IMR-90 (cell line): ENCODE measurements around the gene STARD13. TPM values are rescaled to one million over a fixed set of nuclear protein-coding genes. Genes with fewer than 3 reads are reported as not detected.

Experiments
- ATAC-seq: fragments of 200-7000 bp; cut with Tn5 transposase; 2 replicates; pipeline ENCODE4 v1.9.1; 2020; ENCODE audit warnings: low read depth, mild to moderate bottlenecking, moderate library complexity
- BruUV-seq: library from RNA; stranded (reverse); fragments of 400-500 nt; replicated peaks from 2 replicates; lab custom pipeline; 2021; lab: Mats Ljungman, UMichigan
- CTCF ChIA-PET: fragments of 300-600 bp; formaldehyde crosslinking; extraction: SDS; loops from one replicate; lab custom pipeline; 2021; ENCODE audit warnings: antibody characterized with exemption; lab: Yijun Ruan, JAX
- POLR2A ChIA-PET: fragments of 300-600 bp; sonication (Branson Sonifier 250); formaldehyde crosslinking; loops from one replicate; lab custom pipeline; 2022; ENCODE audit warnings: antibody characterized with exemption; ENCODE audit not compliant: unreplicated experiment; lab: Charles Lee
- DNase-seq: peaks from one replicate; pipeline ENCODE4 v3.0.0; 2013
- H2AFZ ChIP-seq: replicated peaks from 2 replicates; pipeline ENCODE3; 2013; ENCODE audit warnings: low read length, mild to moderate bottlenecking; ENCODE audit not compliant: poor library complexity
- H2AK5ac ChIP-seq: 2 replicates; pipeline ENCODE4 v1.6.1; 2013; ENCODE audit warnings: low read depth, low read length, inconsistent platforms
- H2AK9ac ChIP-seq: replicated peaks from 2 replicates; pipeline ENCODE3; 2013; ENCODE audit warnings: mild to moderate bottlenecking, low read depth, low read length, moderate library complexity; ENCODE audit not compliant: poor library complexity
- H2BK120ac ChIP-seq: 2 replicates; pipeline ENCODE4 v1.6.1; 2013; ENCODE audit warnings: low read depth, low read length, inconsistent platforms
- H2BK15ac ChIP-seq: 3 replicates; pipeline ENCODE4 v1.6.1; 2013; ENCODE audit warnings: low read depth, low read length, inconsistent platforms
- H2BK20ac ChIP-seq: 2 replicates; pipeline ENCODE4 v1.6.1; 2013; ENCODE audit warnings: low read depth, mild to moderate bottlenecking, inconsistent platforms, low read length, moderate library complexity
- H2BK5ac ChIP-seq: 2 replicates; pipeline ENCODE4 v1.6.1; 2013; ENCODE audit warnings: mild to moderate bottlenecking, low read depth, low read length, inconsistent platforms; ENCODE audit not compliant: poor library complexity, severe bottlenecking
- H3K14ac ChIP-seq: replicated peaks from 2 replicates; pipeline ENCODE4 v1.6.1; 2013; ENCODE audit warnings: low read depth, low read length, inconsistent platforms
- H3K18ac ChIP-seq: 2 replicates; pipeline ENCODE4 v1.6.1; 2013; ENCODE audit warnings: low read depth, low read length, control low read depth
- H3K23ac ChIP-seq: 2 replicates; pipeline ENCODE4 v1.6.1; 2013; ENCODE audit warnings: low read depth, low read length, inconsistent platforms
- H3K27ac ChIP-seq: 2 replicates; pipeline ENCODE4 v1.5.1; 2013; ENCODE audit warnings: mild to moderate bottlenecking, control low read depth, low read length; ENCODE audit not compliant: insufficient read depth
- H3K27me3 ChIP-seq: 2 replicates; pipeline ENCODE4 v1.6.1; 2013; ENCODE audit warnings: low read length; ENCODE audit not compliant: control insufficient read depth, insufficient read depth
- H3K36me3 ChIP-seq: 2 replicates; pipeline ENCODE4 v1.6.1; 2013; ENCODE audit warnings: low read length, mixed read lengths; ENCODE audit not compliant: control insufficient read depth, insufficient read depth
- H3K4ac ChIP-seq: 2 replicates; pipeline ENCODE4 v1.6.1; 2013; ENCODE audit warnings: low read depth, low read length, inconsistent platforms
- H3K4me1 ChIP-seq: 2 replicates; pipeline ENCODE4 v1.6.1; 2013; ENCODE audit warnings: low read length, mixed read lengths; ENCODE audit not compliant: control insufficient read depth, insufficient read depth
- H3K4me2 ChIP-seq: 2 replicates; pipeline ENCODE4 v1.6.1; 2013; ENCODE audit warnings: low read depth, mild to moderate bottlenecking, control low read depth, low read length, moderate library complexity
- H3K4me3 ChIP-seq: 2 replicates; pipeline ENCODE4 v1.5.1; 2013; ENCODE audit warnings: low read depth, mild to moderate bottlenecking, control low read depth, low read length, moderate library complexity; ENCODE audit not compliant: insufficient read depth
- H3K56ac ChIP-seq: 2 replicates; pipeline ENCODE4 v1.6.1; 2013; ENCODE audit warnings: low read length, inconsistent platforms; ENCODE audit not compliant: insufficient read depth; ENCODE audit errors: extremely low read depth
- H3K79me1 ChIP-seq, 2 experiments: 2 replicates each; pipeline ENCODE4 v1.6.1; 2013; ENCODE audit warnings: low read length in 2 of 2, inconsistent platforms in 1 of 2, low read depth in 1 of 2
- H3K9ac ChIP-seq: 2 replicates; pipeline ENCODE4 v1.6.1; 2013; ENCODE audit warnings: low read depth, low read length, control low read depth
- H3K9me1 ChIP-seq: 2 replicates; pipeline ENCODE4 v1.6.1; 2013; ENCODE audit warnings: low read length, inconsistent platforms; ENCODE audit not compliant: insufficient read depth
- H3K9me3 ChIP-seq: 2 replicates; pipeline ENCODE4 v1.6.1; 2013; ENCODE audit warnings: low read length; ENCODE audit not compliant: control insufficient read depth, insufficient read depth
- H4K20me1 ChIP-seq: 2 replicates; pipeline ENCODE4 v1.6.1; 2013; ENCODE audit warnings: low read length, inconsistent platforms; ENCODE audit not compliant: insufficient read depth
- H4K5ac ChIP-seq: 2 replicates; pipeline ENCODE4 v1.6.1; 2013; ENCODE audit warnings: mild to moderate bottlenecking, low read depth, low read length, control low read depth
- H4K8ac ChIP-seq, 2 experiments: 2 replicates each; pipeline ENCODE4 v1.6.1; 2013; ENCODE audit warnings: low read depth in 2 of 2, low read length in 2 of 2, control low read depth in 1 of 2, inconsistent platforms in 1 of 2
- H4K91ac ChIP-seq: 2 replicates; pipeline ENCODE4 v1.6.1; 2013; ENCODE audit warnings: low read depth, low read length, inconsistent platforms; ENCODE audit not compliant: insufficient read depth
- BHLHE40 ChIP-seq: fragments of 150-350 bp; IDR thresholded peaks from 2 replicates; pipeline ENCODE4 v1.6.1; 2016; ENCODE audit warnings: mild to moderate bottlenecking, low read depth, low read length
- CEBPB ChIP-seq: IDR thresholded peaks from 2 replicates; pipeline ENCODE4 v1.6.1; 2012; ENCODE audit warnings: low read depth, low read length, improper control_type of control experiment
- FOS ChIP-seq: fragments of 150-350 bp; IDR thresholded peaks from 2 replicates; pipeline ENCODE4 v1.6.1; 2016; ENCODE audit warnings: low read depth, low read length
- MAFK ChIP-seq: IDR thresholded peaks from 2 replicates; pipeline ENCODE4 v1.6.1; 2012; ENCODE audit warnings: low read depth, low read length, improper control_type of control experiment
- MAZ ChIP-seq: IDR thresholded peaks from 2 replicates; pipeline ENCODE4 v1.6.1; 2012; ENCODE audit warnings: low read depth, mild to moderate bottlenecking, low read length, improper control_type of control experiment, moderate library complexity, borderline replicate concordance
- MXI1 ChIP-seq: IDR thresholded peaks from 2 replicates; pipeline ENCODE4 v1.6.1; 2012; ENCODE audit warnings: low read depth, mild to moderate bottlenecking, low read length, moderate library complexity, borderline replicate concordance
- RFX5 ChIP-seq: IDR thresholded peaks from 2 replicates; pipeline ENCODE4 v1.8.0; 2012; ENCODE audit warnings: low read depth, mild to moderate bottlenecking, low read length, moderate library complexity
- SMC3 ChIP-seq: fragments of 150-350 bp; IDR thresholded peaks from 2 replicates; pipeline ENCODE4 v1.6.1; 2016; ENCODE audit warnings: low read depth, mild to moderate bottlenecking, antibody characterized with exemption, low read length, moderate library complexity
- WGBS, 2 experiments: methylation state at CpG; one replicate each; pipeline versions ENCODE4 v1.1.5 to v1.1.7; 2013; ENCODE audit warnings: missing lambda C conversion rate in 2 of 2; ENCODE audit not compliant: insufficient read length in 1 of 2; ENCODE audit errors: extremely low coverage in 2 of 2; 5-methylcytosine and 5-hydroxymethylcytosine counted together
- dilution Hi-C: fragments of 300-500 bp; cut with HindIII; formaldehyde crosslinking; loops from one replicate; pipeline ENCODE4 v1.14.3; 2018; ENCODE audit warnings: low sequenced_read_pairs; ENCODE audit not compliant: unreplicated experiment
- in situ Hi-C: fragments of 300-500 bp; cut with MboI; formaldehyde crosslinking; loops from 3 replicates; pipeline ENCODE4 v1.14.3; 2019; ENCODE audit warnings: low sequenced_read_pairs, inconsistent platforms, mixed read lengths
- intact Hi-C: fragments of 100-400 bp; cut with micrococcal nuclease; formaldehyde crosslinking; loops from 2 replicates; pipeline ENCODE4 v1.10.0; 2022
- polyA plus RNA-seq, 3 experiments: library from polyadenylated mRNA; depleted of rRNA; stranded (reverse); fragments of >200 nt; gene quantifications; 2 replicates each; pipeline ENCODE4 v1.2.3, GENCODE V29; 2012; ENCODE audit warnings: low replicate concordance in 1 of 3
- total RNA-seq: library from RNA; depleted of rRNA; stranded (reverse); fragments of >200 nt; gene quantifications from 2 replicates; pipeline ENCODE4 v1.2.3, GENCODE V29; 2012
- TF ChIP-seq, protein P1 (sequence below): conservative IDR thresholded peaks from 2 replicates; pipeline ENCODE4 v1.5.1; 2012; ENCODE audit warnings: mild to moderate bottlenecking, low read depth, low read length, improper control_type of control experiment

STARD13 gene
- total and polyA plus RNA-seq, 2 of the 4 experiments (the other 2 are of a cell fraction), result 23.6 to 46.6 TPM

DNA sequence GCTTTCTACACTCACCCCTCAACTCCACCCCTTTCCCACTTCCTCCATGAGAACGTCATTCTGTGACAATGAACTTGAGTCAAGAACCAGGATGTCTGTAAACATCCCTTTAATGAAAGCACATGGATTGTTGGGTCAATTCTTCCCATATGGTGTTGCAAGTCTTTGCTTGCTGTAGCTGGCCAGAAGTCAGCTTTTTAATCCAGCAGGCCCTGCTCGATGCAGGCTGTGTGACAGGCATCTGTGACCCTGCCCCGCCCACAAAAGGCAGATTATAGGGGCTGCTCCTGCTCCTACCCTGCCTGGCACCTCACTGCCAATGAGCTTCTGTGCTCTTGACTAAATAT lies 78.0 kb downstream of the STARD13 start:
- intact Hi-C loops, result no loop called here
- CTCF ChIA-PET, result interaction anchor here (0.9 kb wide), 1 partner anchor 23 kb away, joined by 3 read pairs; no protein-coding TSS in a partner anchor

More for the DNA sequence above, 78.0 kb downstream of the STARD13 start:
- H2BK120ac ChIP-seq, result peak overlapping the region; percentile 66; the same call in 1 of the 2 replicates
- H3K4me3 ChIP-seq, result no peak overlapping the region
- H4K5ac ChIP-seq, result no peak overlapping the region
- H3K18ac ChIP-seq, result no peak overlapping the region; the same call in none of the 2 replicates
- H3K4ac ChIP-seq, result peak overlapping the region; percentile 71
- TF ChIP-seq FOS (0 out of 2 replicates have a peak, but pooled peaks have one; percentile 3), MAZ (peak; percentile 11; the same call in 1 of the 2 replicates), BHLHE40 (0 out of 2 replicates have a peak, but pooled peaks have one; percentile 10), MAFK (no peak), RFX5 (no peak), MXI1 (peak; percentile 88; the same call in 1 of the 2 replicates), CEBPB (peak; percentile 93), SMC3 (no peak)
- TF ChIP-seq, protein P1, sequence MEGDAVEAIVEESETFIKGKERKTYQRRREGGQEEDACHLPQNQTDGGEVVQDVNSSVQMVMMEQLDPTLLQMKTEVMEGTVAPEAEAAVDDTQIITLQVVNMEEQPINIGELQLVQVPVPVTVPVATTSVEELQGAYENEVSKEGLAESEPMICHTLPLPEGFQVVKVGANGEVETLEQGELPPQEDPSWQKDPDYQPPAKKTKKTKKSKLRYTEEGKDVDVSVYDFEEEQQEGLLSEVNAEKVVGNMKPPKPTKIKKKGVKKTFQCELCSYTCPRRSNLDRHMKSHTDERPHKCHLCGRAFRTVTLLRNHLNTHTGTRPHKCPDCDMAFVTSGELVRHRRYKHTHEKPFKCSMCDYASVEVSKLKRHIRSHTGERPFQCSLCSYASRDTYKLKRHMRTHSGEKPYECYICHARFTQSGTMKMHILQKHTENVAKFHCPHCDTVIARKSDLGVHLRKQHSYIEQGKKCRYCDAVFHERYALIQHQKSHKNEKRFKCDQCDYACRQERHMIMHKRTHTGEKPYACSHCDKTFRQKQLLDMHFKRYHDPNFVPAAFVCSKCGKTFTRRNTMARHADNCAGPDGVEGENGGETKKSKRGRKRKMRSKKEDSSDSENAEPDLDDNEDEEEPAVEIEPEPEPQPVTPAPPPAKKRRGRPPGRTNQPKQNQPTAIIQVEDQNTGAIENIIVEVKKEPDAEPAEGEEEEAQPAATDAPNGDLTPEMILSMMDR, result no peak
- no peak overlapping the region for H2AK9ac ChIP-seq
- peak overlapping the region in 1 of 2 experiments; percentile 50; a peak in 1 of 4 replicates for H4K8ac ChIP-seq
- peak; percentile 98 for DNase-seq
- H2AFZ ChIP-seq, result no peak overlapping the region
- H3K23ac ChIP-seq, result peak overlapping the region; percentile 21
- no peaks in the 10 kb centered on the region for H3K27me3 ChIP-seq
- H3K9me3 ChIP-seq, result no peaks in the 10 kb centered on the region
- peaks cover 36% of the 10 kb centered on the region for H3K9me1 ChIP-seq
- H4K91ac ChIP-seq, result 0 out of 2 replicates have a peak overlapping the region, but pooled peaks have one; percentile 57
- in situ Hi-C loops, result no loop called here
- H3K36me3 ChIP-seq, result peaks cover 2% of the 10 kb centered on the region; the same call in 1 of the 2 replicates
- peak; percentile 72 for ATAC-seq
- peaks cover 56% of the 10 kb centered on the region for H4K20me1 ChIP-seq
- H2BK15ac ChIP-seq, result no peak overlapping the region
- peak overlapping the region; percentile 60 for H3K4me2 ChIP-seq
- no TSS peak for BruUV-seq
- 0 out of 2 replicates have a peak overlapping the region, but pooled peaks have one; percentile 87 for H3K14ac ChIP-seq
- H2BK20ac ChIP-seq, result peak overlapping the region; percentile 72; the same call in 1 of the 2 replicates
- no peak overlapping the region; the same call in 1 of the 2 replicates for H3K9ac ChIP-seq
- H2BK5ac ChIP-seq, result peak overlapping the region; percentile 81
- H3K56ac ChIP-seq, result no peak overlapping the region
- WGBS, 2 experiments, result 0% methylated on average over 2 of the region's 3 CpGs; no CpG with 5 or more reads in 1 of the 2 experiments
- dilution Hi-C loops, result no loop called here
- POLR2A ChIA-PET, result no interaction called here
- peaks cover 39 to 84% of the 10 kb centered on the region in 2 experiments for H3K79me1 ChIP-seq
- no peak overlapping the region for H2AK5ac ChIP-seq
- peaks cover 30% of the 10 kb centered on the region for H3K4me1 ChIP-seq
- H3K27ac ChIP-seq, result peak overlapping the region; percentile 61
